Globus pallidus (tissue), 1 donor: ENCODE results near the gene TUBA3C.

Experiments used
- DNase-seq: peaks from one replicate; pipeline ENCODE4 v3.0.0-alpha.2; 2015; ENCODE audit warnings: low spot score

Gene TUBA3C

DNA sequence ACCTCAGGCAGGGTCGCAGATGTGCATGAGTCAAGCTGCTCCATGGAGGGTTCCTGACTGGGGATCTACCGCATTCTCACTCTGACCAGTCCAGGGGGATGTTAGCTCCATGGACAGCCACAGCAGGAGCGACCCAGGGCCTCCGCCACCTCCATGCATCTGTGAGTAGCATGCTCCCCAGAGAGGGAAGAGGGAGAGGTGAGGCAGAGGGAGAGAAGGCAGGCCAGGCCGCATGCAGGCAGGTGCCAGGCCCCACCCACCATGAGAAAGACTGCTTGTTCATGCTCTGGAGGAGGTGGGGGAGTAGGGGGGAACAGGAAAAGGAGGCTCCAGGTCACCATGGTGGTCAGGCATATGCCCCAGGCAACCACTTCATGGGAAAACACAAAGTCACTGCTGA, 20.3 kb downstream of the TUBA3C start:
- no peak for DNase-seq

DNA sequence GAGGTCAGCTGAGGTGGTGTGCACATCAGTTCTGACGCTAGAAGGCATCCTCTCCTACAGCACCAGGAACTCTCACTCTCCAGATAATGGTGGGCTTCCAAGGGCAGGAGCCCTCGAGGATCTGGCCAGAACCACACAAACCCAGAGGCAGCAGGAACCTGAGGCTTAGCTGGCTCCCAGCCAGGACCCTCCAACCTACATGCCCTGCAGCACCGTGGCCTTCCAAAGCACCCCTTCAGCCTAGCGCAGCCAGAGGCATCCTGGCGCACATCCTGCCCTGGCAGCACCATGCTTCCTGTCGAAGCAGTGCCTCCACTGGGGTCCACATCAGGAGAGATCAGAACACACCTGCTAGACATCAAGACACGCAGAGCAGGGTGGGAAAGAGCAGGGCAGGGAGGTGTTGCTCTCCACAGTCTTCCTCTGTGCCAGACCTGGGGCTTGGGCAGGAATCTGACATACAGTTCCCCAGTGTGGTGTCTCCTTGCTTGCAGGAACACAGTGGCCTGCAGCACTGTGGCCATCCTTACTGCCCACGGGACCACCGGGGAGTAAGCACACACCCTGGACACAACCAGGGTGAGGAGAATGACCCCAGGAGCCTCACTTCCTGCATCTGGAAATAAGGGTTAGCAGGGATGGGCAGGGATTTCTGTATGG, 21.7 kb downstream of the TUBA3C start:
- no peak for DNase-seq

DNA sequence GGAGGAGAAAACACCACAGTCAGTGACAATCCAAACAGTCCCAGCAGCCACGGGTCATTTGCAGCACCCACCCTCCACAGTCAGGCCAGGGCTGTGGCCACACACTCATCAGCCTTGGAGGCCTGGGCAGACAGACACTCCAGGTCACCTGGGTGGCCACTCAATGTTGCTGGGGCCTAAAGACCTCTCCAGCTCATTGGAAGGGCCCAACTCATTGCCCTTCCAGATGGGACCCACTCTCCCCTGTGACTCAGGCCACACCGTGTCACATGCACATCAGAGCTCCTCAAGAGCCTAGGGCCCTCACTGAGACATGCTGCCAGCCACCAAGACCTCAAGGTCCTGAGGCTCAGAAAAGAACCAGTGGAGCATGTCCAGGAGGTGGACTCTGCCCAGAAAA, 22.4 kb downstream of the TUBA3C start:
- DNase-seq: no peak

DNA sequence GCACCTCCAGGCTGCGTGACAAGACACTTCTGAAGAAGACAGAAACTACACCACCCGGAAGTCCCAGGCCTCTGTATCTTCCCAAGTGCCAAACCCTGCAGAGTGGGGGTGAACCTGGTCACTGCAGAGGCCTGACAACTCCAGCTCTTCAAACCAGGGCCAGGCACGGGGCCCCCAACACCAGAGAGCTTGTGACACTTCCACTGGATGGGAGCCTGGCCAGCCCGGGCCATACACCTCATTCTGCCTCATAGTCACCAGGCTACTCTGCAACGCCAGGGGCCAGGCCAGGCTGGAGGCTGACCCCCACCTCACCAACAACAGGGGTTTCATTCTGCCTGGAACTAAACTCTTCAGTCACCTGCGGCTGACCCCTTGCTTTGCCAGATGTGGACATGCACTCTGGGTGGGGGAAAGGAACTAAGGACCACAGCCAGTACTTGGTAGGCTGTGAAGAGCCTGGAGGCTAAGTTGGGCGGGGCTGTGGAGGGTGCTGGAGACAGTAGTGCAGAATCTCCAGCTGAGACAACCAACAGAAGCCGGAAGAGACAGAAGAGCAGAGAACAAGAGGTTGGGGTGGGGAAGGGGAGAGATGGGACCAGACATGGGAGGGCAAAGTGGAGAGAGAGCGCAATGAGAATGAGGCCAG, 23.0 kb downstream of the TUBA3C start:
- no peak for DNase-seq

DNA sequence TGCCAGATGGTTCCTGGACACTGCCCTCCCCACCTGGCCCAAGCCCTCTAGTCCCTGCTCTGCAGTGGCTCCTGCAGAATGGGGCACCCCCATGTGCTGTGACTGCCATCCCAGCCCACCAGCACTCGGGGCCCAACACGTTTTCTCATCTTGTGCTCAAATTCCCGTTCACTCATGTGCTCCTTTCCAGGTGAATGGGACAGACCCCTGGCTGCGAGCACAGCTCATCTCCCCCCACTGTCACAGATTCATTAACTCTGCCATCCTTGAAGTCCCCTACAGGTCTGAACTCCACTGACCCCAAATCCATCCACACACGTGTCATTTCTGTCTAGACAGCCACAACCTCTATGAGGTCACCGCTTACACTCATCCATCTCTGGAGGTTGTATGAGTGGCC, 23.6 kb downstream of the TUBA3C start:
- no peak for DNase-seq

DNA sequence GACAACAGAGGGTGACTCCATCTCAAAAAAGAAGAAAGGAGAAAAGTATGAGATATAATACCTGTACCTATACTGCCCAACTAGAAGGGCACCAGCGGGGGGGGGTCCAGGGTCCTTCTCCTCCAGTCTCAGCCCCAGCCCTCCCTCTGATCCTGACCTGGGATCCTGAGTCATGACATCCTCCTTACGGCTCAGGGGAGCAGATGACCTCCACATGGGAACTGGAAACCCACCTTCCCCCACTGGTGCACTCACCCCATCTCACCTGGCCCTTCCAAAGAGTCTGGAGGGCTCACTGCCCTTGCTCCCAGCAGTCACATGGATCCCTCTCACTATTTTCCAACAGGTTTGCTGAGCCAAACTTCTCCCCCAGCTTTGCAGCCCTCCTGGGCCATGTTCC, 24.2 kb downstream of the TUBA3C start:
- no peak for DNase-seq

DNA sequence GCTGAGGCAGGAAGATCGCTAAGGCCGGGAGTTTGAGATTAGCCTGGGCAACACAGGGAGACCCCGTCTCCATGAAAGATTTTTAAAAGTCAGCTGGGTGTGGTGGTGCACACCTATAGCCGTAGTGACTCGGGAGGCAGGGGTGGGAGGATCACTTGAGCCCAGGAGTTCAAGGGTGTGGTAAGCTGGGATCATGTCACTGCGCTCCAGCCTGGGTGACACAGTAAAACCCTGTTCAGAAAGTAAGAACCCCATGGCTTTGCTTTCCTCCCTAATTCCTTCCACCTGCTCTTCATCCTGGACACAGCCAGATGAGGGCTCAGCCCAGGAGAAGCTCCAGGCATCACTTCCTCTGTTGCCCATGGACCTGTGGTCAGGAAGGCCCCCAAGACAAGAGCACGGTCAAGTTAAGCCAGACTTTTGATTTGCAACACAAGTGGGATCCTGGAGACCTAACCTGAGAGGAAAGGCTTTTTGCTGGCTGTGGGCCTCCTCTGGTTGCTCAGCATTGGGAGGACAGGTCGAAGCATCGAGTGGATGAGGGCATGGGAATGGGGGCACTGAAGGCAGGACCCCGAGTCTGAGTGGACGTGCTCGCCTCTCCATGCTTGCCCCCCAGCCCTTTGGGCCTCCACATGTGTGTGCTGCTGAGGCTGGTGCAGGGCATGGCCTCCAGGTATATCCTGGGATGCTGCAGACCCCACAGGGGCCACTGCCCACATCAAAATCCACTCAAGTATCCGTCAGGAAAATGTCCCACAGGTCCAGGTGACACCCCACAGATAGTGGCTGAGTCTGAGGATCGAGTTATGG, 25.4 kb downstream of the TUBA3C start:
- DNase-seq: no peak

DNA sequence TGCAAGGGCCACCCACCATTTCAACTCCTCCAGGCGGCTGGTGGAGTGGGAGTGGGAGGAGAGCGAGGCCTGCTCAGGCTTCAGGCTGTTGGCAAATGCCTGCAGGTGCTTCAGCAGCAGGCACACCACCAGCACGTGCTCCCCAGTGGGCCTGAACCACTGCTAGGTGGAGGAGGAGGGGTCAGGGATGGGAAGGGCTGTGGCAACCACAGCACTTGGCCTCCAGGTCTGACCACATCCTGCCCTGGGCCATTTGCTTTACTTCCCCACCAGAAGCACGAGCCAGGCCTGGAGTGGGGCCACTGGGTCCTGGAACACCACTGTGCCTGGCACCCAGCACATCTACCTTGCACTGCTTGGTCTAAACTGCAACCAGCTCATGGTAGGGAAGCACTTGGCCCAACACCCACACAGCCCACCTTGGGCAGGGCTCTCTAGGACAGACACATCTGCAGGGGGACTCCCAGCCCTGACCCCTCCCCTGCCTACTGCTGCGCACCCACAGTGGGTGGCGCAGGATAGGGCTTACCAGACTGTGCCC, 26.2 kb downstream of the TUBA3C start:
- DNase-seq: no peak

DNA sequence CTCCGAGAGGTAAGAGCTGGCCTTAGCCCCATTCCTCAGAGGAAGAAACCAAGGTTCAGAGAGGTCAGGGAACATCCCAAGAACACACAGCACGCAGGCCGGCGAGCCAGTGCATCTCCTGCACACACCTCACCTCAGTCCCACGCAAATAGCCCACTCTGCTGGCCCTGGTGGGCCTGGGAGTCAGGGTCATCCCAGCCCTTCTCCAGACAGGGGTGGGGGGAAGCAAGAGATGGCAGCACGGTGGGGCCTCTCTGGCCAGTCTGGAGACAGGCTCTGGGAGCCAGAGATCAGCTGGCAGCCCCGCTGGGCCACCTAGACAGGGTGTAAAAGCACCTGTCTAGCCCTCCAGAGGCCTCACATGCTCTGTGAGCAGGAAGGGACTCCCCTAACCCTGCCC, 26.8 kb downstream of the TUBA3C start:
- DNase-seq: no peak

DNA sequence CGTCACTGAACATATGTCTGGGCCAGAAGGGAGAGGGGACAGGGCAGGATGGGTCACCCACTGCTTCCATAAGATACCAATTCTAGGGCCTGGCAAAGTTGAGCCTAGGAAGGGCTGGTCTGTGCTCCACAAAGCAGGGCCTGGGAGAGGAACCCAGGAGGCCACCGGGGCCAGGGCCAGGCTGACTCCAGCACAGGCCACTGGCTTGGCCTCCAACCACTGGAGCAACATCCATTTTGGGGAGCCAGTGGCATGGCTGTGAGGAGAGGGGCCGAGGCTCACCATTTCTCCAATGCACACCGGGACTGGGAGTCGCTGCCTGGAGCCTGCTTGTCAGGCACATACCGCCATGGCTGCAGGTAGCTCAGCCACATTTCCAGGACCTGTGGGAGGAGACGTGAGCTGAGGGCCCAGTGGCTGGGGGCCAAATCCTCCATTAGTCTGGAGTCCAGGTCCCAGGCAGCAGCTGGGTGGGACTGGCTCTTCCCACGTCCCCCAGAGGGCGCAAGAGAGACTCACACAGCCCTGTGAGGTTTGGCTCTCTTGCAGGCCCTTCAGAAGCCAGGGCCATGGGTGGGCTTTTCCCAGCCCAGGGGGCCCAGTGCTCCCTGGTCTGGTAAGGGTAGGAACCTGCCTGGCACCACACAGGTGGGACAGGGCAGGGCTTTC, 27.7 kb downstream of the TUBA3C start:
- no peak for DNase-seq

DNA sequence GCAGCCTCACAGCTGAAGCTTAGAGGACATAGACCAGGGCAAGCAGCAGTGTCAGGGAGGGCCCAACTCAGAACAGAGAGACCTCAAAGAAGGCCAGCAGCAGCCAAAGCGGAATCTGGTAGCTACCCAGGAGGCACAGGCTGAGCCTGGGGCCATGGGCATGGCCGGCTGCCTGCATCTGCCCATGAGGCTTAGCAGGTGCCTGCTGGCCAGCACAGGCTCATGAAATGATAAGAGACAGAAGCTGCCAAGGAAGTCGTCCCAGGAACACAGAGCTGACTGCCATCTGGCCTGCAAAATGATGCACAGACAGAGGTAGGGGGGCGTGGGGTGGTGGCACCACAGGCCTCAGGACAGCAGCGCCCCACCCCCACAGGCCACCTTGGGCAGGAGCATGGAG, 29.2 kb downstream of the TUBA3C start:
- no peak for DNase-seq

DNA sequence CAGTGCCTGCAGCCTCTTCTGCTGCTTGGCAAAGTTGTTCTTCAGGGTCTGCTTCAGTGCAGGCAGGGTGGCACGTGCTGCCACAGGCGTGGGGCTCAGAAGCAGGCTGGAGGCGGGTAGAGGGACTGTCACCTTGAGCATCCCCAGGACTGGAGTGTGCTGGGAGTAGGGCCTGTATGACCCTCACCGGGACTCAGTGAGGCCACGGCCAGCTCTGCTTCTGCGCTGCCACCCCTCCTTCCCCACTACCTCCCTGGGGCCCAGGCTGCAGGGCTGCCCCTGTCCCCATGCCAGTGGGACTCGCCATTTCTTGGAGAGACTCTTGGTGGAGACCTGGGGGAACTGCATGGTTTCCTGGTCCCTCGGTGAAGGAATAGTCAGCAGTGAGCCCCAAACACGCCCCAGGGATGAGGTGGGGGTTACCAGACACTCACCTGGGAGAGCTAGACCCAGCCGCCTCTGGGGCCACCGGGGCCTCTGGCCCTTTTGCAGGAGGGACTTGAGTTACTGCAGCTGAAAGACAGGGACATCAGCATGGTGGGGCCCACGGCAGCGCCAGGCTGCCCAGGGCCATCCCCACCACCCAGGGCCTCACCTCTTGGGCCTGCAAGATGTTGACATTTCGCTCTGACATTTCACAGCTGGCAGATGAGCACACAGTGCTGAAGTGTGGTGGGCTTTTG, 29.9 kb downstream of the TUBA3C start:
- DNase-seq: no peak

DNA sequence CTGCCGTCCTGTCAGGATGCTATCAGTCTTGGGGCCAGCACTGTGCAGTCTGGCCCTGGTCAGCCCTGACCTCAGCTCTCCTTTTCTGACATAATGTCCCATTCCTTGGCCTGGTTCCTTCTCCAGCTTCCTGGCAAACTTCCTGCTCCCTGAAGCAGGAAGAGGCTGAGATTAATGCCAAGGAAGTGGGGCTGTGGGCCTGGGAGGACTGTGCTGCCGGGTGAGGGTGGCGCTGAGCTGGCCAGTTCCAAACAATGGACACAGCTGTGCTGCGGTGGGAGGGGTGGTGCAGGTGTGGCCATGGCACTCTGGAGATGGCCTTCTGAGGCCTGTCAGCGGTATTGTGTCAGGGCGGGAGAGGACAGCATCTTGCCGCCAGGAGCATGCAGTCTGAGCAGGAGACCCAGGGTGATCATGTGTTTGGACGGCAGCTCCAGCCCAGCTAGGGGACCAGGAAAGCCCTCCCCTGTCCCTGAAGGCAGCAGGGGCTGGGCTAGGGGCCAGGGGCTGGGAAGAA, 30.9 kb downstream of the TUBA3C start:
- DNase-seq: no peak

DNA sequence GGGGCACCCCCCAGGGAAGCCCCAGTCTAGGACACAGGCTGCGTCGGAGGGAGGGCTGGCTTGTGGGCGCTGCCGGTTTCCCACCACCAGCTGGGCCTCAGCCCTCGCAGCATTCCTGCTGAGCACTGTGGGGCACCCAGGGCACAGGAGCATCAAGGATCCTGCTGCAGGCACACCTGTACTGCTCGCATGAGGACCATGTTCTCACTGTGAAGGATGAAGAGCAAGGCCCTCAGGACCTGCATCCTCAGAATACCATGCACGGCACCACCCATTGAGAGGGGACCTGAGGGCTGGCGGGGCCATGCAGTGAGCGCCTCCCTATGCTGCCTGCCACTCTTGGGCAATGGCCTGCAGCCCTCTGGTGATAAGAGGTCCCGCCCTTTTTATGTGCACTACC, 31.4 kb downstream of the TUBA3C start:
- no peak for DNase-seq

DNA sequence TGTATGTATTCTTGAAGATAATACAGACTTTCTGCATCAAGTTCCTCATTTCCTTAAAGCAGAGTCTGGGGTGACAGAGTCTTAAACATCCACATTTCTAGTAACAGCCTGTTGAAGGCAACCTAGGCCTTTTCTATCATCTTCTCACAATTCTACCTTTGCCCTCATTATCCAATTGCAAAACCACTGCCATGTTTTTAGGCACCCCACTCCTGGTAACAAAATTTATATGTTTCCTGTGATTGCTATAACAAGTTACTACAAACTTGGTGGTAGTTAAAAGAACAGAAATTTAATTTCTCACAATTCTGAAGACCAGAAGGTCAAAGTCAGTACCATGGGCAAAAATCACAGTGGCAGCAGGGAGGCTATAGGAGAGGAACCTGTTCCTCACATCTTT, 33.1 kb downstream of the TUBA3C start:
- no peak for DNase-seq
